GM23338 (cell line): ENCODE data around the gene MST1. TPM values are rescaled to one million over a fixed set of nuclear protein-coding genes. Genes with fewer than 3 reads are reported as not detected.

Experiments used
- ATAC-seq: fragments of 200-7000 bp; cut with Tn5 transposase; 3 replicates; pipeline ENCODE4 v1.9.1; 2020
- DNase-seq: peaks from one replicate; pipeline ENCODE4 v3.0.0-alpha.2; 2015; ENCODE audit warnings: low spot score
- H2AFZ ChIP-seq: fragments of 200-600 bp; sonication (generic); 2 replicates; pipeline ENCODE4 v1.8.0; 2016; ENCODE audit warnings: antibody characterized with exemption, mild to moderate bottlenecking, moderate library complexity
- H3F3A ChIP-seq: fragments of 200-600 bp; sonication (generic); replicated peaks from 2 replicates; pipeline ENCODE4 v1.8.0; 2017; ENCODE audit warnings: antibody characterized with exemption, mixed run types, low read depth
- H3K27ac ChIP-seq: fragments of 200-600 bp; sonication (generic); 2 replicates; pipeline ENCODE4 v1.6.1; 2016; ENCODE audit warnings: low read depth
- H3K27me3 ChIP-seq: fragments of 200-600 bp; sonication (generic); 2 replicates; pipeline ENCODE4 v1.8.0; 2016; ENCODE audit warnings: mild to moderate bottlenecking, mixed run types, moderate library complexity; ENCODE audit not compliant: insufficient read depth
- H3K36me3 ChIP-seq: fragments of 200-600 bp; sonication (generic); 2 replicates; pipeline ENCODE4 v1.8.0; 2016; ENCODE audit warnings: mild to moderate bottlenecking; ENCODE audit not compliant: insufficient read depth
- H3K4me1 ChIP-seq: fragments of 200-600 bp; sonication (generic); 2 replicates; pipeline ENCODE4 v1.8.0; 2016; ENCODE audit warnings: mild to moderate bottlenecking, moderate library complexity; ENCODE audit not compliant: insufficient read depth
- H3K4me2 ChIP-seq: fragments of 200-600 bp; sonication (generic); 2 replicates; pipeline ENCODE4 v1.7.1; 2017; ENCODE audit warnings: mixed run types
- H3K4me3 ChIP-seq: fragments of 200-600 bp; sonication (generic); 2 replicates; pipeline ENCODE4 v1.6.1; 2016; ENCODE audit warnings: mixed run types
- H3K79me2 ChIP-seq: fragments of 200-600 bp; sonication (generic); replicated peaks from 2 replicates; pipeline ENCODE4 v1.8.0; 2017; ENCODE audit warnings: mild to moderate bottlenecking; ENCODE audit not compliant: insufficient read depth
- H3K9me2 ChIP-seq: fragments of 200-600 bp; sonication (generic); 2 replicates; pipeline ENCODE4 v1.8.0; 2017; ENCODE audit not compliant: insufficient read depth
- H4K20me1 ChIP-seq: fragments of 200-600 bp; sonication (generic); replicated peaks from 2 replicates; pipeline ENCODE4 v1.8.0; 2017; ENCODE audit warnings: mild to moderate bottlenecking; ENCODE audit not compliant: insufficient read depth
- H3K27ac Mint-ChIP-seq: 2 replicates; pipeline ENCODE4 v1.8.0; 2020; ENCODE audit warnings: inconsistent platforms, mild to moderate bottlenecking, moderate library complexity, mixed read lengths
- H3K27me3 Mint-ChIP-seq: 3 replicates; pipeline ENCODE4 v1.8.0; 2022; ENCODE audit warnings: low read depth, mild to moderate bottlenecking, moderate library complexity, mixed read lengths, inconsistent platforms; ENCODE audit not compliant: insufficient read depth, poor library complexity
- H3K36me3 Mint-ChIP-seq: 3 replicates; pipeline ENCODE4 v1.8.0; 2021; ENCODE audit warnings: low read depth, mild to moderate bottlenecking, inconsistent platforms, moderate library complexity, mixed read lengths
- H3K4me1 Mint-ChIP-seq: 3 replicates; pipeline ENCODE4 v1.8.0; 2020; ENCODE audit warnings: mild to moderate bottlenecking, inconsistent platforms, mixed read lengths
- H3K4me3 Mint-ChIP-seq: 3 replicates; pipeline ENCODE4 v1.8.0; 2021; ENCODE audit warnings: moderate library complexity, mild to moderate bottlenecking, inconsistent platforms, mixed read lengths
- H3K9me3 Mint-ChIP-seq: 3 replicates; pipeline ENCODE4 v1.8.0; 2020; ENCODE audit warnings: moderate library complexity, mild to moderate bottlenecking, inconsistent platforms, mixed read lengths
- CREB1 ChIP-seq: fragments of 250-450 bp; sonication (Bioruptor Pico); IDR thresholded peaks from 2 replicates; pipeline ENCODE4 v1.5.0; 2020; ENCODE audit warnings: low read depth, mild to moderate bottlenecking, moderate library complexity
- POLR2AphosphoS5 ChIP-seq: IDR thresholded peaks from 2 replicates; pipeline ENCODE4 v1.6.1; 2016; ENCODE audit warnings: antibody characterized with exemption, low read depth
- STAT1 ChIP-seq: IDR thresholded peaks from one replicate; pipeline ENCODE4 v1.6.1; 2016; ENCODE audit warnings: antibody characterized with exemption; ENCODE audit not compliant: unreplicated experiment
- ZNF114 ChIP-seq: fragments of 250-450 bp; sonication (Bioruptor Pico); IDR thresholded peaks from 2 replicates; pipeline ENCODE4 v1.5.0; 2020; ENCODE audit warnings: mild to moderate bottlenecking, moderate library complexity
- polyA plus RNA-seq: library from polyadenylated mRNA; unstranded; fragments of >200 nt; fragmentation: Nextera tagmentation; extraction: Ambion mirVana; gene quantifications from 2 replicates; pipeline ENCODE4 v1.2.1, GENCODE V29; 2016
- total RNA-seq: library from RNA; depleted of rRNA; stranded (reverse); fragments of >200 nt; shearing (Covaris generic); gene quantifications from 2 replicates; pipeline ENCODE4 v1.2.3, GENCODE V29; 2014
- TF ChIP-seq, protein P1 (sequence below), 2 experiments: fragments of 200-600 bp in 1 of 2; sonication (generic) in 1 of 2; conservative IDR thresholded peaks; 2 replicates each; pipeline versions ENCODE4 v1.5.1 to v1.6.1; 2016 to 2017; ENCODE audit warnings: antibody characterized with exemption in 2 of 2, low read depth in 2 of 2, mild to moderate bottlenecking in 2 of 2, moderate library complexity in 1 of 2

The MST1 gene
- total and polyA plus RNA-seq, 2 experiments from 2014 or later: 5.9 to 11.1 TPM

DNA sequence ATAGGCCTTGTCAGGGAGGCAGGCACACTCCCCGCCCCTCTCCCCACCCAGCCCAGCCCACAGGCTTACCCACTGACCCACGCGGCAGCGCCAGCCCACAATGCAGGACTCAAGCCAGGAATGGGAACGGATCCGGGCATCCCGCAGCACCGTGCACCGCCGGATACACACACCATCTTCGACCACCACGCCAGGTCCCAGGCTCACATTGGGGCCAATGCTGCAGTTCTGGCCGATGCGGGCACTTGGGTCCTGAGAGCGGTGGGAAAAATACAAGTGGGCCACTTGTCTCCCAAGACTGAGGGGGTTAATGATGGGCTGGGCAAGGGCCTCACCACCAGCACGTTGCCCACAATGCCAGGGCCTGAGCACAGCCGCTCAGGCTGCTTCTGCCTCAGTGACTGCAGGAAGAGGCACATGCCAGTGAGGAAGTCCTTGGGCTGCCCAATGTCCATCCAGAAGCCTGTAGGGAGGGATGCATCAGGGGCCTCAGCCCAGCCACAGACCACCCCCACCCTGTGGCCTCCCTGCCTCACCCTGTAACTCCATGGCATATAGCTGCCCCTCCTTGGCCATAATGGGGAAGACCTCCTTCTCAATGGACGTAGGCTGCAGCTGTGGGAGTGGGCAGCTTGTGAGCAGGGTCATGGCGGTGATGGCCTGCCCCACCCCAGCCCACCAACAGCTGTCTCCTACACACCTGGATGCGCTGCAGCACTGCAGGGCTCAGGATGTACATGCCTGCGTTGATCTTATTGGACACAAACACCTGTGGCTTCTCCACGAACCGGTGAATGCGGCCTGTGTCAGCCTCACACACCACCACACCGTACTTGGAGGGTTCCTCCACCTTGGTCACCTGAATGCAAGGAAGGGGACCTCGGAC lies 32.9 kb upstream of the MST1 start:
- peak; percentile 6; the same call in 1 of the 2 replicates for TF ChIP-seq POLR2AphosphoS5
- TF ChIP-seq STAT1: no peak
- H3K9me3 Mint-ChIP-seq: peaks cover 6% of the 10 kb centered on the region; the same call in 1 of the 3 replicates
- no peaks in the 10 kb centered on the region; the same call in 1 of the 2 replicates for H3K4me1 ChIP-seq
- peak overlapping the region; percentile 98; the same call in 1 of the 2 replicates for H3K4me2 ChIP-seq
- H3K36me3 ChIP-seq: peaks cover 5% of the 10 kb centered on the region; the same call in 1 of the 2 replicates
- no peak overlapping the region for H3K27ac ChIP-seq
- no peak overlapping the region for H3K27ac Mint-ChIP-seq
- peaks cover 7% of the 10 kb centered on the region; the same call in 1 of the 2 replicates for H4K20me1 ChIP-seq
- H3F3A ChIP-seq: peaks cover 20% of the 10 kb centered on the region
- peaks cover 42% of the 10 kb centered on the region for H3K27me3 Mint-ChIP-seq
- no peaks in the 10 kb centered on the region; the same call in 1 of the 2 replicates for H3K79me2 ChIP-seq
- ATAC-seq (no peak), DNase-seq (no peak)
- peak overlapping the region; percentile 98; the same call in 1 of the 2 replicates for H3K4me3 ChIP-seq
- no peaks in the 10 kb centered on the region for H3K27me3 ChIP-seq
- no peak overlapping the region for H2AFZ ChIP-seq
- peaks cover 21% of the 10 kb centered on the region for H3K4me1 Mint-ChIP-seq
- H3K36me3 Mint-ChIP-seq: peaks cover 22% of the 10 kb centered on the region
- peak overlapping the region; percentile 94 for H3K4me3 Mint-ChIP-seq
- H3K9me2 ChIP-seq: no peaks in the 10 kb centered on the region

GRCh38 chr3:49721596-49721895 lies 32.3 kb upstream of the MST1 start:
- H3K27ac Mint-ChIP-seq: no peak overlapping the region
- Histone ChIP-seq H4K20me1 (peaks cover 7% of the 10 kb centered on the region; the same call in 1 of the 2 replicates), H3F3A (peaks cover 20% of the 10 kb centered on the region), H3K4me1 (no peaks in the 10 kb centered on the region; the same call in 1 of the 2 replicates), H3K27ac (no peak overlapping the region), H3K4me2 (no peak overlapping the region), H3K36me3 (peaks cover 5% of the 10 kb centered on the region; the same call in 1 of the 2 replicates), H3K27me3 (no peaks in the 10 kb centered on the region), H3K9me2 (no peaks in the 10 kb centered on the region), H2AFZ (no peak overlapping the region), H3K79me2 (no peaks in the 10 kb centered on the region; the same call in 1 of the 2 replicates), H3K4me3 (no peak overlapping the region)
- DNase-seq: no peak
- peaks cover 21% of the 10 kb centered on the region for H3K36me3 Mint-ChIP-seq
- TF ChIP-seq POLR2AphosphoS5 (0 out of 2 replicates have a peak, but pooled peaks have one; percentile 0), ZNF114 (CRISPR knock-in tag) (no peak)
- TF ChIP-seq, protein P1, sequence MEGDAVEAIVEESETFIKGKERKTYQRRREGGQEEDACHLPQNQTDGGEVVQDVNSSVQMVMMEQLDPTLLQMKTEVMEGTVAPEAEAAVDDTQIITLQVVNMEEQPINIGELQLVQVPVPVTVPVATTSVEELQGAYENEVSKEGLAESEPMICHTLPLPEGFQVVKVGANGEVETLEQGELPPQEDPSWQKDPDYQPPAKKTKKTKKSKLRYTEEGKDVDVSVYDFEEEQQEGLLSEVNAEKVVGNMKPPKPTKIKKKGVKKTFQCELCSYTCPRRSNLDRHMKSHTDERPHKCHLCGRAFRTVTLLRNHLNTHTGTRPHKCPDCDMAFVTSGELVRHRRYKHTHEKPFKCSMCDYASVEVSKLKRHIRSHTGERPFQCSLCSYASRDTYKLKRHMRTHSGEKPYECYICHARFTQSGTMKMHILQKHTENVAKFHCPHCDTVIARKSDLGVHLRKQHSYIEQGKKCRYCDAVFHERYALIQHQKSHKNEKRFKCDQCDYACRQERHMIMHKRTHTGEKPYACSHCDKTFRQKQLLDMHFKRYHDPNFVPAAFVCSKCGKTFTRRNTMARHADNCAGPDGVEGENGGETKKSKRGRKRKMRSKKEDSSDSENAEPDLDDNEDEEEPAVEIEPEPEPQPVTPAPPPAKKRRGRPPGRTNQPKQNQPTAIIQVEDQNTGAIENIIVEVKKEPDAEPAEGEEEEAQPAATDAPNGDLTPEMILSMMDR (conservative IDR thresholded peaks at IDR 0.05; ENCODE audit: low read depth in 2 of 2): no peak
- H3K27me3 Mint-ChIP-seq: peaks cover 42% of the 10 kb centered on the region
- peaks cover 21% of the 10 kb centered on the region for H3K4me1 Mint-ChIP-seq
- H3K4me3 Mint-ChIP-seq: no peak overlapping the region
- H3K9me3 Mint-ChIP-seq: peaks cover 6% of the 10 kb centered on the region; the same call in 1 of the 3 replicates
- no peak for ATAC-seq

DNA sequence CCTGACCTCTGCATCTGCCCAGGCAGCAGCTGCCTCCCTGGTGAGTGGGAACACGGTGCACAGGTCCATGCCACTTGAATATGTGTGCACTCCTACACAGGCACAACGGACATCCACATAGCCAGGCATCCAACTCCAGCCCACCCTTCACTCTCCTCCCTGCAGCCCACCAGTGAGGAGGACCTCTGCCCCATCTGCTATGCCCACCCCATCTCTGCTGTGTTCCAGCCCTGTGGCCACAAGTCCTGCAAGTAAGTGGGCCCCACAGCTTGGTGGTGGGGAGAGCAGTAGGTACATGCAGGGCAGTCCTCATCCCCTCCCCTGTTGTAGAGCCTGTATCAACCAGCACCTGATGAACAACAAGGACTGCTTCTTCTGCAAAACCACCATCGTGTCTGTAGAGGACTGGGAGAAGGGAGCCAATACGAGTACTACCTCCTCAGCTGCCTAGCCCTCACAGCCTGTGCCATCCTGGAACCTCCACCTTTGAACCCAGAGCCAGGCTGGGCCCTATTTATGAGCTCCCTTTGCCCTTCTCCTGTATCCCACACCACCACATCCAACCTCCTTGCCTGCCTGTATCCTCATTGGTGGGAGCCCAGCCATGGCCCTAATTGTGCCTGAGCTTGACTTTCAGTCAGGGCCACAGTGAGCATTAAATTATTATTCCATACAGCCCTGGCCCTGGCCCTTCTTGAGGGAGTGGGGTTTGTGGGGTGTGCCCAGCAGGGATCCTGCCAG lies 31.8 kb upstream of the MST1 start:
- DNase-seq (no peak), ATAC-seq (no peak)
- no peaks in the 10 kb centered on the region for H3K9me2 ChIP-seq
- H3K4me3 ChIP-seq: no peak overlapping the region
- peaks cover 7% of the 10 kb centered on the region; the same call in 1 of the 2 replicates for H4K20me1 ChIP-seq
- H3K9me3 Mint-ChIP-seq: peaks cover 6% of the 10 kb centered on the region; the same call in 1 of the 3 replicates
- no peak overlapping the region for H3K4me3 Mint-ChIP-seq
- no peak overlapping the region for H3K4me2 ChIP-seq
- H3F3A ChIP-seq: peaks cover 20% of the 10 kb centered on the region
- no peak overlapping the region for H3K27ac Mint-ChIP-seq
- H3K27me3 ChIP-seq: no peaks in the 10 kb centered on the region
- no peaks in the 10 kb centered on the region; the same call in 1 of the 2 replicates for H3K79me2 ChIP-seq
- no peak overlapping the region for H3K27ac ChIP-seq
- H2AFZ ChIP-seq: no peak overlapping the region
- H3K36me3 ChIP-seq: peaks cover 5% of the 10 kb centered on the region; the same call in 1 of the 2 replicates
- H3K4me1 Mint-ChIP-seq: peaks cover 21% of the 10 kb centered on the region
- TF ChIP-seq POLR2AphosphoS5: 0 out of 2 replicates have a peak, but pooled peaks have one; percentile 14
- no peak for TF ChIP-seq CREB1 (CRISPR knock-in tag)
- no peaks in the 10 kb centered on the region; the same call in 1 of the 2 replicates for H3K4me1 ChIP-seq
- peaks cover 42% of the 10 kb centered on the region for H3K27me3 Mint-ChIP-seq
- peaks cover 21% of the 10 kb centered on the region for H3K36me3 Mint-ChIP-seq
